Raji (cell line): Measurements from ENCODE around the gene SH3BGRL3.

ENCODE experiments used
- POLR2A ChIP-seq: IDR thresholded peaks from 2 replicates; pipeline ENCODE4 v1.6.1; 2011; ENCODE audit warnings: low read depth, low read length, control low read depth; ENCODE audit not compliant: insufficient read depth

The SH3BGRL3 gene

DNA sequence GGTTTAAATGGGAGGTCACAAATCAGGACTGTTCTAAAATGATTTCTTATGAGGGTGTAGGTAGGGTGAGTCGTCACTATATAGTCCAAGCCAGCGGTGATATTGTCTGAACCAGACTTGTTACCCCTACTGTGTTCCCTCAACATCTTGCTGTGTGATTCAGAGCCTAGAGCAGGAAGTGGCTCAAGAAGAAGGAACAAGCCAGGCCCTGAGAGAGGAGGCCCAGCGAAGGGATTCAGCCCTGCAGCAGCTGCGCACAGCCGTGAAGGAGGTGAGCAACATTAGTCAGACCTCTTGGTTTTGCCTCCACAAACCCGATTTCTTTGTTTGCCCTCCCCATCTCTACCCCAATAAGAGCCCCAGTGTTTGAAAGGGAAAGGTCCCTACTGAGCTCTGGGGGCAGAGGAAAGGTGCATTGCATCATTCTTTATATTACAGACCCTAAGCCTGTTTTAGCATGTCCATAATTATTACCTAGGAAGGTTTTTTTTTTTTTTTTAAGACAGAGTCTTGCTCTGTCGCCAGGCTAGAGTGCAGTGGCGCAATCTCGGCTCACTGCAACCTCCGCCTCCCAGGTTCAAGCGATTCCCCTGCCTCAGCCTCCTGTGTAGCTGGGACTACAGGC is 5.0 kb upstream of the SH3BGRL3 start:
- TF ChIP-seq POLR2A = no peak

DNA sequence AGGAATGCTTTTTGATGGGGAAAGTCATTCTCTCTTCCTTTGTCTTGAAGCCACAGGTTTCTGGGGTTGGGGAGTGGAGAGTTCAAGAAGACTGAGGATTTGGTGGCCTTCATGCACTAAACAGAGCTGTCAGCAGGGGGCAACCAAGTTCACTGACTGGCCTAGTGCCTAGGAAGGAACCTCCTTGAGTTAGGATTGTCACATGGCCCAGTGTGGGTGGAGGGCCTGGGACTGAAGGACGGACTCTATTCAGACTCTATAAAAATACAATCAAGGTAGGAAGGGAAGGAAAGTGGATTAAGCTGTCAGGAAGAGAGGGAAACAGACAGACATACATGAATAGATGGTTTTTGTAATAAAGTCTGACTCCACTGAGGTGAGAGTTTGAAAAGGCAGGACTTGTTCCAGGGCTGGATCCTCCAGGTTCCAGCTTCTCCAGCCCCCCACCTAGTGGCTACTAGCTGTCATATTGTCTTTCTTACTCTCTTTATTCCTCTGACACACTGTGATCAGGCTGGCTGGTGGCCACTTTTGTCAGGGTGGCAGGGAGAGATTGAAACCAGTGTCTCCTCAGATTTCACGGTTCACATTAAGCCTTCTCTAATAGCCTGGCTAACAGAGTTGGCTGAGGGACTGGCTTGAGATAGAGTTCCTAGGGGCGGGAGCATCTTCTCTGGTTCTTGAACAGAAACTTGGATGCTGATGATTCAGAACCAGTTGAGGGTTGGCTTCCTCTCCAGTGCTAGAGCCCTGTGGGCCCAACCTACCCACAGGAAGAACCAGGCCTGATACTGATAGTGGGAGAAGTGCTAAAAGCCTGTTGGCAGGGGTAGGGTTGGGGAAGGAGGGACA is 4.1 kb upstream of the SH3BGRL3 start:
- no peak for TF ChIP-seq POLR2A

DNA sequence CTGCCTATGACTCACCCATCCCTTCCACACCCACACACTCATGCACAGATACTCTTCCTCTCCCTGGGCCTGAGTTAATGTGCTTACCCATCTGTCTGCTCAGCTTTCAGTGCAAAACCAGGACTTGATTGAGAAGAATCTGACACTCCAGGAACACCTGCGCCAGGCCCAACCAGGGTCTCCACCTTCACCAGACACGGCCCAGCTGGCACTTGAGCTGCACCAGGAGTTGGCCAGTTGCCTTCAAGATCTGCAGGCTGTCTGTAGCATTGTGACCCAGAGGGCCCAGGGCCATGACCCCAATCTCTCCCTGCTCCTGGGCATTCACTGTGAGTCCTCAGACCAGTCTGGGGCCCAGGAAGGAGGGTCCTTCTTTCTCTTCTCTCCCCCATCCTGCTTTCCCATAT is 3.5 kb upstream of the SH3BGRL3 start:
- no peak for TF ChIP-seq POLR2A

DNA sequence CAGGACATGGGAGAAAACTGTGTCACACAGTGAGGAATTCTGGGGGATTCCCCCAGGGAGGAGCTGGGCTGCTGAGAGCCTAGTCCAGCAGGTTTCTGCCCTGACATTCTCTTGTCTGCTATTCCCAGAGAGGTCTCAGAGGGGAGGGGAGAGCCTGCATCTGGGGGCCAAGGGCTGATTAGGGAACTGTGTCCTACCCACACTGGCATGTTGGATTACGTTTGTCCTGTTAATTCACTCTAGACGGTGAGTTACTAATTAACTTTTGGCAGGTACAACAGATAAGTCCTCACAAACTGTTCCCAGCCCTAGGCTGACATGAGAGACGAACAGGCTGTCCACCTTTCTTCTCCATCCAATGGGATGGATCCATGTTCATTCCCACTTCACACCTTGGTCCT is 2.6 kb upstream of the SH3BGRL3 start:
- no peak for TF ChIP-seq POLR2A

DNA sequence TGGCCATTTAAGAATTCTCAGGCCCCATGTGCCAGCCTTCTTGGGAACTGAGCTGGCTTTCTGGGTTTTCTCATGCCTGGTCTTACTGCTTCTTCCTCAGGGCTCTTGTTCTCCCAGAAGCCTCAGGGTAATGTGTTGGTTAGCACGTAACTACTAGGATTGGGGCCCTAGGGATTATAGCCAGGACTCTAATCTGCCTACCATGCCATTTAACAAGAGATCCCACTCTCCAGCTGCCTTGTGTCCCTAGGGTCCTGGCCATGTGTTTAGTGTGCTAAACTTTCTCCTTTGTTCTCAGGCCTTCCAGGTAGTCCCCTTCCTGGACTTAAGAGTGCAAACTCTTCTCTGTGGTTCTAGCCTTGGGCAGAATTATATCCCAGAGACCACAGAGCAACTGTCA is 2.2 kb upstream of the SH3BGRL3 start:
- no peak for TF ChIP-seq POLR2A

DNA sequence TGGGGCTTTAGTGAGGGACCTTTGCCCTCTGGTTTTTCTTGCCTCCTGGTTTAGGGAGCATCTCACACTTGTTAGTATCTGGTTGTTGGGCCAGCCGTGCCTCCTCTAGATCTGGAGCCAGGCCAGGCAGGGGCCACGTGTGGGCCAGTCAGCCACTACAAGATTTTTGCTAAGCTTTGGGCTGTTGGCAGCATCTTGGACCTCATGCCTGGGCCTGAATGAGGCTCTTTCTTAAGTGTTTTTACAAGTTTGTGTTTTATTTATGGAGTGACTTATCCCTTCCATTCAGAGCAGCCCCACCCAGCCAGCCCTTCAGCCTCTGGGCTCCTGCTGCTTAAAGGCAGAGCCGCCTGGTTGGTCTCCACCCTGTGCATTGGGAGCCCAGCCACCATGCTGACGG is 1.6 kb upstream of the SH3BGRL3 start:
- no peak for TF ChIP-seq POLR2A

DNA sequence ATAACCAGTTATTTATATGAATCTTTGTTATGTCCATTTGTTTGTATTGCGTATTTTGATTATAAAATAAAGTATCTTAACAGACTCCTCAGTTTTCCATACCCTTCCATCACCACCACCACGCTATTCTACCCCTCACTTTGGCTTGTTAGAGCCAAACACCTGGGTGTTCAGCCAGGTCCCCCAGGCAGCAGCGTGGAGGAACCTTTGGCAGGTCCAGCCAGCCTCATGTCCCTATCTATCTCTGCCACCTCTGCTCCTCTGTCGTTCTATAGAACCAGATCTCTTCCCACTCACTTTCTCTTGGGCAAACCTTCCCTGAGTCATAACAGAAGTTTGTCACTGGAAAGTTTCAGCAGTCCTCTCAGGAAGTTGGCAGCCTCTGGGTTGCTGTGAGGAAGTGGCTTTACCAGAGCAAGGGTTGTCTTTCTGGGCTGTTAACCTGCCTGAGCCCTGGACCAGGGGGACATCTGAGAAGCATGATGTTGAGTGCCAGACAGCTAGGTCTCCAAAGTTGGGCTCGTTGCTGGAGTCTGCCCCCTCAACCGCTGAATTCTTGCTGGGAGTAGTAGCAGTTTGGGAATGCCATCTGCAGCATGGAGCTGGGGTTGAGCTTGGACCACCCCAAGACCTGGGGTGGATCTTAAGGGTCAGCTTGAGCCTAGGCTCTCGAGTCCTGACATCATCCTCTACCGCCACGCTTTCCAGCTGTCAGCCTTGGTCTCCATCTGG is 996 bp upstream of the SH3BGRL3 start:
- TF ChIP-seq POLR2A = no peak

DNA sequence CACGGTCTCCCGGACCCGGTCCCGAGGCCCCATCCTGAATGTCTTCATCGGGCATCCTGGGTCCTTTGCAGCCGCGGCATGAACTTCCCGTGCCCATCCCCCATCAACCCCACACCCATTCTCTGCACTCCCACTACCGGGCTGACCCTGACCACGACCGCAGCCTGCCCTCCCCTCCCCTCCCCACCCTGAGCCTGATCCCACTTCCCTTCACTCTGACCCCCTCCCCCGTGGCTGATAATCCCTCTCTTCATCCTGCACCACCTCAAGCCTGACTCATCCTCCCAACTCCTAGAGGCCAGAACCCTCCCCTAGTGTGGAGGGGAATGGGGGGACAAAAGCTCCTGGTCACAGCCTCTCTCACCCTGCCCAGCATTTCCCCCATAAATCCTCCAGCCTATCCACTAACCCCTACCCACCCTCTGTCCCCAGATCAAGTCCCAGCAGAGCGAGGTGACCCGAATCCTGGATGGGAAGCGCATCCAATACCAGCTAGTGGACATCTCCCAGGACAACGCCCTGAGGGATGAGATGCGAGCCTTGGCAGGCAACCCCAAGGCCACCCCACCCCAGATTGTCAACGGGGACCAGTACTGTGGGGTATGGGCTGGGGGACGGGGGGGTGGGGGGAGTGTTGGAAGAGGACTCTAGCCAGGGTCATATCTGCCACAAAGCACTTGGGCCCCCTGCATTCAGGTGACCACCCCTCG is 602 bp downstream of the SH3BGRL3 start:
- TF ChIP-seq POLR2A = no peak

DNA sequence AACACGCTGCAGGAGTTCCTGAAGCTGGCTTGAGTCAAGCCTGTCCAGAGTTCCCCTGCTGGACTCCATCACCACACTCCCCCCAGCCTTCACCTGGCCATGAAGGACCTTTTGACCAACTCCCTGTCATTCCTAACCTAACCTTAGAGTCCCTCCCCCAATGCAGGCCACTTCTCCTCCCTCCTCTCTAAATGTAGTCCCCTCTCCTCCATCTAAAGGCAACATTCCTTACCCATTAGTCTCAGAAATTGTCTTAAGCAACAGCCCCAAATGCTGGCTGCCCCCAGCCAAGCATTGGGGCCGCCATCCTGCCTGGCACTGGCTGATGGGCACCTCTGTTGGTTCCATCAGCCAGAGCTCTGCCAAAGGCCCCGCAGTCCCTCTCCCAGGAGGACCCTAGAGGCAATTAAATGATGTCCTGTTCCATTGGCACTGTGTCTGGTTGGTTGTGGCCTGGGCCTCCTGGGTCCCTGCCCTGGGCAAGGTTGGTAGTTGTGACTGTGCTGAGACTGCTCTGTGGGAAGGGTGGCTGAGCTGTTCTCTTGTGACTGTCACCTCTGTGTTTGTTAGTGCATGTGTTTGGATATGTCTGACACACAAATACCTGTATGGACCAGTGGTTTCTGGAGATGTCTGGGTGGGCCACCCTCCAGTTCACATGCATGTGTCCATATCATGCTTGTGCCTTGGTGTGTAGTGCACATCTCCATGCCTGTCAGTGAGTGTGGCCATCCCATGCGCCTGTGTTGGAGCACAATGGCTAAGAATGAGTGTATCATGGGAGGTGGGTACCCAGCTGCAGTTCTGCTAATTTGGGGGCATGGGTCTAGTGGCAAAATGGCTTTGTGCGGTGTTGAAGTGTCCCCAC is 1.4 kb downstream of the SH3BGRL3 start:
- TF ChIP-seq POLR2A = no peak

DNA sequence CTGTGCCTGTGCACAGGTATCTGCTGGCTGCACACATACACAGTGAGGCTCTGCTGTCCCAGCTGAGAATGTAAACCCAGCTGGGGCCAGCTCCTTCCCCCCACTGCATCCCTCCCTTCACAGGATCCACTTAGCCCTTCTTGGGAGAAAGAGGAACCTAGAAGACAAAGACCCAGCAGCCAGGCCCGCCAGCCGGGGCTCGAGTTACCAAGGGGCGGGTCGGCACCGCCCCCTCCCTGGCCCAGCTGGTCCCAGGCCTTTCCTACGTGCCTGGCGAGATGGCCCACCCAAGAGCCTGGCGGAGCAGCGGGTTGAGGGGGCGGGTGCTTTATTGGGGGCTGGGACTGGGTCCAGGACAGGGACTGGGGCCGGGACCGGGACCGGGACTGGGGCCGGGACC is 2.1 kb downstream of the SH3BGRL3 start:
- TF ChIP-seq POLR2A = no peak

DNA sequence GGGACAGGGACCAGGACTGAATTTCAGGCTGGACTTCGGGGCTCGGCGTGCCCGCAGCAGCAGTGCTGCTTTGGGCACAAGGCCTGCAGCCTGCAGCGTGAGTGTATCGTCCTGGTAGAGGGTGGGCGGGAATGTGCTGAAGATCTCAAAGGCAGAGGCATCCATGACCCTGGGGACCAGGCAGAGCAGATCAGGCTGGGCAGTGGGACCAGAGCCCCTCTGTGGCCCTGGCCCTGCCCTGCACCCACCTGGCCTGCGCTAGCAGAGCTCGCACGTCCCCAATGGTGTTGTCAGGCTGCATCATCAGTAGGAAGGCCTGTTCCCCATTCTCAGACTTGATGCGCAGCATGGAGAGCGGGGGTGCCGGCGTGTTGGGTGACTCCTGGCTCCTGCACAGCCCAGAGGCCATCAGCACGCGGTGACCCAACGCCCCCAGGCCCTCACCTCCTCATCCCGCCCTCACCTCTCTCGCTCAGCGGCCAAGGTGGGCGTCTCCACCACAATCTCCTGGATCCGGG is 2.6 kb downstream of the SH3BGRL3 start:
- TF ChIP-seq POLR2A = no peak

DNA sequence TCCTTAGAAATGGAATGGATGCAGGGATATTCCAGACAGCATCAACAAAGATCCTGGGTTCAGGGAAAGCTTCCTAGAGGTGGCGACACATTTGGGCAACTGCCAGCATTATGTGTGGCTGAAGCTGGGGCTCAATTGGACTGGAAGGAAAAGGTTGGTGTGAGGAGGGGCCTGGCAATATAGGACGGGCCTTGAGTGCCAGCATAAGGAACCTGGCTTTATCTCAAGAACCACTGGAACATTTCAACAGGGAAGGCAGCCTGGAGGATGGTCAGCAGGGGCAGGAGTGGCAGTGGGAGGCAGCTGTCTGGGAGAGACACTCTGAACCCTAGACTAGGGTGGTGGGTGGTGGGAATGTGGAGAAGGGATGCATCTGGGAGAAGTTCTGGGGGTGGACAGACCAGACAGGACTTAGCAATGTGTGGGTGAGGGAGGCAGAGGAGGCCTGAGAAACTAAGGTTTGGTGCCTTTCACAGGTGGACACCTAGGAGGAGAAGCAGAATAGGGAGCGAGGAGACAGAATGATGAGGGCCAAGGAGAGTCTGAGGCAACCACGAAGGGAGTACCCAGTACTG is 3.5 kb downstream of the SH3BGRL3 start:
- TF ChIP-seq POLR2A = no peak

DNA sequence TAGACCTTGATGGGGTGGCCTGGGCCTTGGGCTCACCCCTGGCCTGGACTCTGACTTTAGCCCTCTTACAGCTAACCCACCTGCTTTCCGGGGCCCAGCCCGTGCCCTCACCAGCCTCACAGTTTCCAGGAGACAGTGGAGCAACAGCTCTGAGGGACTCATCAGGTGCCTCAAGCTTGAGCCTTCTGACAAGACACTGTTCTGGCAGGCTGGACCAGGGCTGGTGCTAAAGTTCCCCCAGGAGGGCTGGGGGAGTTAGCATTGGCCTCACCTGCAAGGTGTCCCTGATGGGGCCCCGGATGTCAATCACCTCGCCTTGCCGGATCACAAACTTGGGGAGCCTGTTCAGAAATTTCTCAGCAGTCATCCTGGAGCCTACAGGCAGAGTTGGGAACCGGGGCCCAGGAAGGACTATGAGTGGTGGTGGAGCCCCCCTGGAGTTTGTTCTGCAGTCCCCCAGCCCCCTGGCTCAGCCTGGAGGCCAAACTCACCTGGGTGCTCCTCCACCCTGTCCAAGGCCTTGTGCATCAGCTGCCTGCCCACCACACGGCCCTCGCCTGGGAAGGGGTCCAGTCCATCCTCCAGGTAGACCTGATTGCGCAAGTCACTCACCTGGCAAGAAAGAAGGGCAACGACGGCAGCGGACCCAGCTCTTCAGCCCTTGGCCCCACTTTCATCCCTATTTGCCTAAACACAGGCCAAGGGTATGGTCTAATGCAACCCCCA is 4.1 kb downstream of the SH3BGRL3 start:
- no peak for TF ChIP-seq POLR2A
